ENCODE measurements around the gene BCAR1.

The BCAR1 gene

DNA sequence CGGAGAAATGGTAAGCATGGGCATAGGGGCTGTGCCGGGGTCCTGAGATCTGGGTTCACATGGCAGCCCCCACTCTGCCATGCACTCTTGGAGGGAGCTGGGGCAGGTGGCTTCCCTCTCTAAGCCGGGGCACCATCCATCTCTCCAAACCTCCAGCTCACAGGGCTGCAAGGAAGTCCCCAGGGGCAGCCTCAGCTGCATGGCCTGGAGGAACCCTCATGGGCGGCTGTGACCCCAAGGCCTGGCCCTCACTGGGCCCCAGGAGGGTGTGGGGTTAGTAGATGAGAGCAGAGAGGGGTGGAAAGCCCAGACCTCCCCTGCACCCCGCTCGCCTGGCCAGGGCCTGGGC is 47.0 kb downstream of the BCAR1 start:
- no peak for DNase-seq (ENCODE audit: low read depth, low spot score)

DNA sequence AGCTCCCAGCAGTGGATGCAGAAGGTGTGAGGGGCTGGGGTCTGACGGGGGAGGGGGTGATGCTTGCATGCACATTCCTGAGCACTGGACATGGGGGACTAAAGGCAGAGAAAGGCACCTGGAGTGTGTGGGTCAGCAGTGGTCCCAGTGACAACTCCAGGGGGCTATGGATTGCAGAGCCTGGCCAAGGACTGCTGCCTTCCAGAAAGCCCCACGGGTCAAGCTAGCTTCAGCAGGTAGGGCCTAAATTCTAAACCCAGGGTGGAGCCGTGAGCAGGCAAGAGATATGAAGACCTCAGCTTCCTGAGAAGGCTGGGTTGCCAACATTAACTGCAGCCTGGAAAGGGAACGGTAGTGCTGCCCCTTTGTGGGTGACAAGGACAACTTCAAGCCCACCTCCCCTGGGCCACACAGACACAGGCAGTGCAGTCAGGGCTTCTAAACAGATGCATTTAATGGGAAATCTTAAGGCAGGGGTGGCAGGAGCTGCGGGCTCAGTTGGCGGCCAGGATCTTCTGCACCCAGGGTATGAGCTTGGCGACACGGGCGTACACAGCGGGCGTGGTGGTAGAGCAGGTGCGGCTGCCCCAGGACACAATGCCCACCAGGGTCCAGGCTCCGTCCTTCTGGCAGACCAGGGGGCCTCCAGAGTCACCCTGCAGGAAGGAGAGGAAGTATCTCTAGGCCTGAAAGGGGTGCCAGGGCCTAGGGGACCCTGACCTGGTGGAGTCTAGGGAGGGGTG is 47.6 kb downstream of the BCAR1 start:
- no peak for DNase-seq (ENCODE audit: low read depth, low spot score)

GRCh38 chr16:75203096-75203495 is 48.3 kb downstream of the BCAR1 start:
- DNase-seq (ENCODE audit: low read depth, low spot score): no peak

GRCh38 chr16:75202069-75202590 is 49.3 kb downstream of the BCAR1 start:
- DNase-seq (ENCODE audit: low read depth, low spot score): no peak

DNA sequence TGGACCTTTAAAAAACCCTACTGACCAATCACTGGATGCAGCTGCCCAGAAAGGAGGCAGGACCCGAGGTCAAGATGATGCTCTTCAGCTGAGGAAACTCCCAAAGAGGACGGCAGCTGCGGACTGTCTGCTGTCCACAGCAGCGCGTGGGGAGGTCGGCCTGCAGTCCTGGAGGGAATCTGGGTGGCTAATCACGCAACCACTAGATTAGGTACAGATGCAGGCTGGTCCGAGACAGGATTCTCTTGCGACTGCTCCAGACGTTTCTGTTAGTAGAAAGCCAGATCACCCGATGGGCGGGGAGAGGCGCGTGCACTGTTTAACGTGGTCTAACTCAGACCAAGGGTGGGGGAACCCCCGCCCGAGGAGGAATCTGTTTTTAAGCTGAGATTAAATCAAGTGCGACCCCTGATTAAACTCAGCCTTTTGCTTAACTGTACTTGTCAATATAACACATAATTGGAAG is 53.3 kb downstream of the BCAR1 start:
- no peak for DNase-seq (ENCODE audit: low read depth, low spot score)

DNA sequence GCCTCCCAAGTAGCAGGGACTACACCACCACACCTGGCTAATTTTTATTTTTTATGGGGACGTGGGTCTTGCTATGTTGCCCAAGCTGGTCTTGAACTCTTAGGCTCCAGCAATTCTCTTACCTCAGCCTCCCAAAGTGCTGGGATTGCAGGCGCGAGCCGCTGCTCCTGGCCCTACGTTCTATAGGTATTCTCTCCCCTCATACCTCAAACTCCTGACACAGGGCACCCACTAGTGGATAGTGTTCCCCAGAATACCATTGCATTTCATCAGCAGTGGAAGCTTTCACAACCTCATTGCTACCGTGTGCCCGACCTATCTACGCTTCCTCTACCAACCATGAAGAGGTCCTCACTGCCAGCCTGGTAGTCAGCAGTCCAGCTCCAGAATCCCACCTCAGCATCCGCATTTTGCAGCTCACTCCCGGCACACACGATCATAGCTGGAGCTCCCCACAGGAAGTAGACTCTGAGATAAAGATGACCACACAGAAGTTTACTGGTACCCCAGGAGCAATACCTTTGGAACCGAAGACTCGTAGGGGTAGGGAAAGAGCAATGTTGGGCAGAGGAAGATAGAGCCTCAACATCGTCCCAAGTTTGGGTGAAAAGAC is 53.8 kb downstream of the BCAR1 start:
- no peak for DNase-seq (ENCODE audit: low read depth, low spot score)

- DNase-seq (ENCODE audit: low read depth, low spot score): no peak
Observed at GRCh38 chr16:75196836-75197235, 54.6 kb downstream of the BCAR1 start.

DNA sequence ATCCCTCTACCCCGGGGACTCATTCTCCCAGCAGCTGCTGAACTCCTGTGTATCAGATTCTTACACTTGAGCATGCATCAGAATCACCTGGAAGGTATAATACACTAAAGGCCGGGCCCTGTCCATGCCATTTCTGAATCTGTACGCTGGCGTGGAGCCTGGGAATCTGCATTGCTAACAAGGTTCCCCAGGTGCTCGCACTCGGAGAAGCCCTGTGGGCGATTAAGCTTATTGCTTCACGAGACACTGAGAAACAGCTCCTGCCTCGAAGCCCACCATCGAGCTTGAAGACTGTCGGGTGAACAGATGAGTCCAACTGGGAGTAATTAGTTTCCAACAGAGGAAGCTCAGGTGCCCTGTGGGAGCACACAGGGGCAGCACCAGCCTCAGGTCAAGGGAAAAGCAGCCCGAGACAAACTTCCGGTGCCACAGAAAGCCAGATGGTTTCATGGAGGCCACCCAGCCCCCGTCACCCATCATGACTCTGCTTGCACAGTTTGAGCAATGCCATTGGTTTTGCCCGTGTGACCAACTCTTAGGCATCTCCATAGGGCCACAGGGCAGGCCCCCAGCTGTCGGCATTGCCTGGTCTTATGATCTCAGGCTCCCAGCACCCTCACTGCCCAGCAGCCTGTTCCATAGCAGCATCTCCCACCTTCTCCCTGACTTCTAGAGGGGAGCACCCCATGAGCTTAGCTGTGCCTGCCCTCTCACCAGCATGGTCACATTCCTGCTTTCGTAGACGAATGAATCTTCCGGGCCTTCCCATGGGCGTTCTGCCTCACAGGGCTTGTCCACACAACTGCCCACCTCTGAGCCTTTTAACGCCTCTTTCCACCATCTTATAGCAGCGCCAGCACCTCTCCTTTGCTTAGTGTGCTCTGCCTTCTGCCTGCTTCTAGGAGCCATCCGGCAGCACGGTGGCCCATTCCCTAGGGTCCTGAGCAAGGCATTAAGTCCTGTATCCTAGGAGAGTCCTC is 55.3 kb downstream of the BCAR1 start:
- DNase-seq (ENCODE audit: low read depth, low spot score): no peak

GRCh38 chr16:75193730-75194444 is 57.5 kb downstream of the BCAR1 start:
- no peak for DNase-seq (ENCODE audit: low read depth, low spot score)

DNA sequence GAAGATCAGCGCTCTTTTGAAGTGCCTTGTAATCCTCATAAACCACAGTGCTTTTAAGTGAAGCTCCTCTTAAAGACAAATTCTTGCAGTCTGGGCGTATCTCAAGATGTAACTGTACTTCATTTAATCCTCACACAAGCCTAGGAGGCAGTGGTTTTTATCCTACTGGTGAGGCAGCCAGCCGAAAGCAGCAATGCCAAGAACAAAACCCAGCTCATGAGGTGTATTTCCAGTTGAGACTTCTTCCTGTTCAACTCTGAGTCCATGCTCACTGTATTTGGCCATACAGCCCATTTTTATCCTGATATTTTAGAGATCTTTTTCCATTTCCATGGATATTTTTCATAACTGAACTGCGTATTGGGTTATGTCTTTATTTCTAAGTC is 58.2 kb downstream of the BCAR1 start:
- DNase-seq (ENCODE audit: low read depth, low spot score): no peak

- no peak for DNase-seq (ENCODE audit: low read depth, low spot score)
Observed at GRCh38 chr16:75192606-75193264, 58.7 kb downstream of the BCAR1 start.

DNA sequence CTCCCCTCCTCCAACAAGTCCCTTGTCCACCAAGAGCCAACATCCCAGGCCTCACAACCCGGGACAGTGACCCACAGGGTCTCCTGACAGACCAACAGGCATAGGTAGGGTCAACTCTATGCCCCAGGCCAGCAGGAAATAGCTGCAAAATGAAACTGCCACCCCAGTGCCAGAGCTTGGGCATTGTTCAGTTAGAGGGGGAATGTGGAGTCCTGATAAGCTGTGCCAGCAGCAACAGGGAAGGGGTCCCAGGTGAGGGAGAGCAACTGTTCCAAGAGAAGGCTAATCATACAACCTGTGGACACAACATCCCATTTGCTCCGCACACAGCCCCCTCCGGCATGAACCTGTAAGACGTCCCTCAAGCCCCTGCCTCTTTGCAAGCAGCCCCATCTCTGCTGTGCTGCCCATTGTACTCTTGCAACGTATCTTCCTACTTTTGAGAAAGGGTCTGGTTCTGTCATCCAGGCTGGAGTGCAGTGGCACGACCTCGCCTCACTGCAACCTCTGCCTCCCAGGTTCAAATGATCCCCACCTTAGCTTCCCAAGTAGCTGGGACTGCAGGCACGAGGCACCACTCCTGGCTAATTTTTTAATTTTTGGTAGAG is 61.7 kb downstream of the BCAR1 start:
- no peak for DNase-seq (ENCODE audit: low read depth, low spot score)

DNA sequence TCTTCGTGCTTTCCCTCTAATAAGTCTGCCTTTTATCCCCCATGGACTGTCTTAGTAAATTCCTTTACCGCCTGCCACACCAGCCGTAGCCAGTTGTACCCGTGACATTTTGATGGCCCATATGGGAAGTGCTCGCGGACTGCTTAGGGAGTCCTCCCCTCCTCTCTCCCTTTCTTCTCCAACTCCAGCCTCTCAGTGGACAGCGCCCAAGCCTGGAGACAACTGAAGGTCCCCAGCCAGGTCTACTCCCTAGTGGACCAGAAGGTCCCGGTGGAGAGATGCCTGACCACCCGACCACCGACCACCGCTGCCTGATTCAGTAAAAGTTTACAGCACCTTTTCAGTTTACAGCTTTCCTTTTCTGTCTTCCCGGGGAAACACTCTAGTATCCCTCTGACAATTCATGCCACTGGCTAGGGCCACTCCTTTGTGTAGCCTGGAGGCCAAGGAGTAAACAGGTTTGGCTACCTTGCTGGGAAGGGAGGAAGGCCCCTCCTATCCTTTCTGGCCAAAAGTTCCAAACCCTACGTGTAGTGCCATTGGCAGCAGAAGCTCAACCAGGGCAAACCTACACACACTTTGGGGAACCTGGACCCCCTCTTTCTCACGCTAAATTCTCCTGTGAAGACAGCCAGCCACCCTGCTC is 62.5 kb downstream of the BCAR1 start:
- no peak for DNase-seq (ENCODE audit: low read depth, low spot score)

DNA sequence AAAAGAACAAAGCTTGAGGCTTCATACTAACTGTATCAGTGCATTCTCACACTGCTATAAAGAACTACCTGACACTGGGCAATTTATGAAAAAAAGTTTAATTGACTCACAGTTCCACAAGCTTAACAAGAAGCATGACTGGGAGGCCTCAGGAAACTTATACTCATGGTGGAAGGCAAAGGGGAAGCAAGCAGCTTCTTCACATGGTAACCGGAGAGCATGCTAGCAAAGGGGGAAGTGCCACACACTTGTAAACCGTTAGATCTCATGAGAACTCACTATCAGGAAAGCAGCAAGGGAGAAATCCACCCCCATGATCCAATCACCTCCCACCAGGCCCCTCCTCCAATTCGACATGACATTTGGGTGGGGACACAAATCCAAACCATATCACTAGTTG is 69.8 kb downstream of the BCAR1 start:
- no peak for DNase-seq (ENCODE audit: low read depth, low spot score)

- DNase-seq (ENCODE audit: low read depth, low spot score): no peak
Observed at GRCh38 chr16:75179208-75179607, 72.2 kb downstream of the BCAR1 start.
